Raji (cell line): ENCODE results near the gene HDAC4.

Experiments
- POLR2A ChIP-seq: IDR thresholded peaks from 2 replicates; pipeline ENCODE4 v1.6.1; 2011; ENCODE audit warnings: low read depth, low read length, control low read depth; ENCODE audit not compliant: insufficient read depth

HDAC4 gene

DNA sequence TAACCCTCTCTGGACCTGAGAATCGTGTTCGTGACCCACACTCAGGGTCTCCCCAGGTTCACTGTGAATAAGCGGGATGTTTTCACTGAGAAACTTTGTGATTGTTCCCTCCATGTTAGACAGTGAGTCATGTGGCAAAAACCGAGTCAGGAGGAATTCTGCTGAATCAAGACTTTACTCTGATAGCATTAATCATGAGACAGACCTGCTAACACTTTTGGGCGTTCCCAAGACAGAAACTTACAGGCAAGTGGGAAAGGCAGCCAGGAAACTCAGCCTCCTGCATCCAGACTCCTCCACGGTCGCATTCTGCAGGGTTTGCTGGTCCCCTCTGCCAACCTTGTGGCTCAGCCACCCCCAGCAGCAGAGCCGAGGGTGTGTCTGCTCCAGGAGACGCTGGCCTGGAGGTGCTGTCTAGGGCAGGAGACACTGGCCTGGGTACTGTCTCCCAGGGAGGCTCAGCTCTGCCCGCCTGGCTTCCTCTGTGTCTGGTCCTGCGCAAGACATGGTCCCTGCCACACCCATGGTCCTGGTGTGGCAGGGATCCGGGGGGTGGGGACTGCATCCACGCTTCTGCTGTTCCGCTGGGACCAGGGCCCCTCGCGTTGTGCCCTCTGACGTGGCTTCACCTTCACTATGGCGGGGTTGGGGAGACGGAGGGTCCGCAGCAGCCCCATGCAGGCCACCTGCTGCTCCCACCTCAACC, 375.6 kb downstream of the HDAC4 start:
- TF ChIP-seq POLR2A: no peak

DNA sequence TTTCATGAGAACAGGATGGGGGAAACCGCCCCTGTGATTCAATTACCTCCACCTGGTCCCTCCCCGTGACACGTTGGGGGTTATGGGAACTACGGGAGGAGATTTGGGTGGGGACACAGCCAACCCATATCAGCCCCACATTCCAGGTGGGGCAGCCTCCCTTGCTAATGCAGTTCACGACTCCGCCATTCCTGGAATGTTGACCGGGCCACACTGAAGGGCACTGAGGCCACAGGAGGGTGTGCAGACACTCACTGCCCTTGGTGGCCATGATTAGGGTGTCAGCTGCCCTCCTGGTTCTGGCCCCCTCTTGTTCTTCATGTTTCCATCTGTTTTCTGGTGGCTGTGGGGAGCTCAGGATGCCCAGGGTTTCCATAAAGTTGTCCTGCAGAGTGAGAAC, 376.6 kb downstream of the HDAC4 start:
- no peak for TF ChIP-seq POLR2A

DNA sequence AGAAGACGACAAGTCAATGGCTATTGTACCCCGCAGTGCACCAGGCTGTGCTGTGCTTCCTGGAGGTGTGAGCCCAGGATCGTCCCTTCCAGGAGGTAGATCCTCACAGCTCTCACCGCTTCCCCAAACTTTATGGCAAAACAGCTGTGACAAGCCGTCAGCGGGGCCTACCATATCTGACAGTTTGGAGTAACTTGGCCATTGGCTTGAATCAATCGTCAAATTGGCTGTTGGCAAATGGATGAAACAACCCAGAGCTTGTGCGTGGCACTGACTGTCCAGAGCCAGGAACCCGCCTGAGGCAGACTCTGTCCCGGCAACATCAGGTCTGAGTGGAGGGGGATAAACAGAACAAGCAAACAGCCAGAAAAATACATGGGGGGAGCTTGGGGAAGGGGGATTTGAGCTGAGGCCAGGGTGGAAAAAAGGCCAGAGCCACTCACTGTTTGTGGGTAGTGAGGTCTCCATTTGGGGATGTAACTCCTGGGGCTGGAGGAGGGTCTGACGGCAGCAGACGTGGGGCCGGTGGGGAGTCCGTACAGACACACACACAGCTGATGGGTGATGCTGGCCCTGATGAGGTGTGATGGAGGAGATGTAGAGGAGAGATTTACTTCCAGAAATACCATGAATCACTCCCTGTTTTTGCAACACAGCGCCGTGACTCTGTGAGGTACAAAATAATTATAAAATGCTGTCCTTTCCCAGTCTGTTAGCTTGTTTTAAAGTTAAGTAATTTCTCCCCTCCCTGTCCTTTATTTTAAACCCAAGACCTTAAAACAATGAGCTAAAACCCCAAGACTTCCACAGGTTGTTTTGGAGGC, 378.2 kb downstream of the HDAC4 start:
- TF ChIP-seq POLR2A: no peak

DNA sequence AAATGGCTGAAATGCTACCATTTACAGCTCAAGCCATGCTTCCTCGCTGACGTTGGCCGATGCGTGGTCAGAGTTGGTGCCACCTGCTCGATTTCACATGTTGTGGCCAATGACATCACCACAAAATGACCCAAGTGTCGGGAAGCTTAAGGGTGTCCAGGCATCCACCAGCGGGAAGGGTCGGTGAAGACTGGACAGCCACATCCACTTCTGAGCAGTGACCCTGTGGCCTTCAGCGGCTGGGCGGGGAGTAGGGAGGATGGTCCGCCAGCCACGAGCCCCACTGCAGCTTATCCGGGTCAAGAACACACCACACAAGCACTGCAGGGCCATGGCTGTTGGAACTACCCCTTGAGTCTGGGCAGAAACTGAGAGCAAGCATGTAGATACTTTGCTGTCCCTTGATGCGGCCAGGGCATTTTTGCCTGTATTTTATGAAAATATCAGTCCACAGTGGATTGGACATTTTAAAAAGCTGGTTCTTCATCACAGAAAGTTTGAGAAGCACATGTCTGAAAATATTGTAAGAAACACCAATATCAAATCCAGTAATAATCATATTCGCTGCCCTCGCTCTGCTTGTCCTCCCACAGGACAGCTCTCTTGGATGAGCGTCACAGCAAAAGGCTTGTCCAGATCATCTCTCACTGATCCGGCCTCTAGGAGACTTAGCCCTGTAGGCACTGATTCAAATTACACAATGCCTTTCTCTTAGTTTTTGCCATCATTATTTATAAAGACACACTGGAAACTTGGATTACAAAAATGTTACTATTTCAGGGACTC, 379.0 kb downstream of the HDAC4 start:
- TF ChIP-seq POLR2A: no peak

DNA sequence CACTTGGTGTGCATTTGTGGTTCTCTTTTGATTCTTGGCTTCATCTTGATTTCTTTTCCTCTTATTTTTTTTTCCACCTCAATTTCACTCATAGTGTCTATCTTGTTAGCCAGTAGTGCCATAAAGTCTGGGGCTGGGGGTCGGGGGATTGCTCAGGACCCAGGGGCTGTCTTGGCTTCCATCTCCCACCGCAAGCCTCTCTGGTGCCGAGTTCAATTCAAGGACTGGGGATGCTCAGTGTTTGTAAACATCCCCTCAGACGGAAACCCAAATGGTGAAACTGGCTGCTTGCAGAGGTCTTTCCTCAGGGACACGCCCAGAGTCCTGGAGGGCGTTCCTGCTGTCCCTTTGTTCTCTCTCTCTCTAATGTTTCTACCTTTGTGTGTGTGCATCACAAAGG, 379.6 kb downstream of the HDAC4 start:
- TF ChIP-seq POLR2A: no peak

DNA sequence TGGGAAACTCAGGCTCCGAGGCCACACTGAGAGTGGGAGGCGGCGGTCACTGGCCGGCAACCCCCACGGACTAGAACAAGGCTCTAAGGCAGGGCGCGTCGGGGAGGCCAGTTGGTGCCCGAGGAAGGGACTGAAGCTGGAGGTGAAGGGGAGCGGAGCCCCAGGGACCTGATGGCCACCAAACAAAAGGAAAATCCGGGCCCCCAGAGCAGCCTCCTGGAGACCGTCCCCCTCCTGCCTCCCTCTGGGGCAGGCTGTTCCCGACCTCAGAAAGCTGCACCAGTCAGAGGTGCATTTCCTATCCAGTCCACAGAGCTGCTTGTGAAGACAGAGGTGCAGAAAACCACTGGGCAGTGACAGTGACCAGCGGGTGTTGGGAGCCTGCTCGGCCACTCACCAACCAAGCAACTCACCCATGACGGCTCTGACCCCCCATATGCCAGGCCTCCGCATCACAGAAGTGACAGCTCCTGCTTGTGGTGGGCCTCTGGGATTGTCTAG, 380.2 kb downstream of the HDAC4 start:
- no peak for TF ChIP-seq POLR2A

DNA sequence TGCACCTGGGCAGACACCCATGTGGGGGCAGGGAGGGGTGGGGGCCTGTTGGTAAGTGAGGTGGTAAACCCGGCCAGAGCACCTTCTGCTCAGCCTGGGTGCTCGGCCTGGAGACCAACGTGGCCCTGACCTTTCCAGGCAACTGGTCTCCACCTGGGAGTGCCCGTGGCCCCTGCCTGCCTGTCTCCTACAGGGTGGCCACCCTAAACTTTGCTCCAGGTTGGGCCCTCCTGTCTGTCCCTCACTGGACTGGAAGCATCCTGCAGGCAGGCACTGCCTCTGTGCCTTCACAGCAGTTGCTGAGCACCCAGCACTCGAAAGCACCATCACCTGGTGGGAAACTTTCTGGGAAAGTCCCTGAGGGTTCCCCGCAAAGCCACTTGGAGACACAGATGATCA, 381.6 kb downstream of the HDAC4 start:
- no peak for TF ChIP-seq POLR2A

DNA sequence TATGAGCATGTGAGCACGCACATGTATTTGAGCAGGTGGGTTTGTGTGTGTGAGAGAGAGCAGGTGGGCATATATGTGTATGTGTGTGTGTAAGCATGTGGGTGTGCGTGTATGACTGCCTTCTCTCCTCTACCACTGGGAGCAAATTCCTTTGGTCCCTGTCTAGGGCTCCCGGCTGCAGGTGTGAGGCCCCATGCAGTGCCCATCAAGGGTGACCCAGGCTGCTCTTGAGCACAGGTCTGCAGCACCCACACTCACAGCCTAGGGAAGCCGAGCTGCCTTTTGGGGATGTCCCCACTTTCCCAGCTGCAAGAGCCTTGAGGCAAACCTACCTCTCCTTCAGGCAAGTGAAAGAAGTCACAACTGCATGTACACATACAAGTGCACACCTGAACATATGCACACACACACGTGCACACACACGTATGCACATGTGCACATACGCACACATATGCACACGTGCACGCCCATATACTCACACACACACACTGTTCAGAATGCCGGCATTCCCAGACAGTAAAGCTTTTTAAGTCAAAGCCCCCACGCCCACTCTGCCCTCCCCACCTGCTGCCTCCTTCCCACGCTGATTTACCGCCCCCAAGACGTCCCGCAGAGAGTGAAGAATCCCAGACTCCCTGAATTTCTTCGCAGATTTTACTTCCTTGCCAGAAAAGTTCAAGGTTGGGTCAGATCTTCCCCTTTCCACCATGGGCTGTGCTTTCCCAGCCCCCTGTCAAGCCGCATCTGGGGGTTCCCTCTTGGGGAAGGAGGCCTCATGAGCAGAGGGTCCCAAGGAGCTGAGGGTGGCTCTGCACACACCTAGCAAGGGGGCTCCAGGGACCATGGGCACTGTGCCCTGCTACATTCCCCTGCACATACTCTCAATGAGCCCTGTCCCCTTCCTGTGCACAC, 382.3 kb downstream of the HDAC4 start:
- TF ChIP-seq POLR2A: no peak

DNA sequence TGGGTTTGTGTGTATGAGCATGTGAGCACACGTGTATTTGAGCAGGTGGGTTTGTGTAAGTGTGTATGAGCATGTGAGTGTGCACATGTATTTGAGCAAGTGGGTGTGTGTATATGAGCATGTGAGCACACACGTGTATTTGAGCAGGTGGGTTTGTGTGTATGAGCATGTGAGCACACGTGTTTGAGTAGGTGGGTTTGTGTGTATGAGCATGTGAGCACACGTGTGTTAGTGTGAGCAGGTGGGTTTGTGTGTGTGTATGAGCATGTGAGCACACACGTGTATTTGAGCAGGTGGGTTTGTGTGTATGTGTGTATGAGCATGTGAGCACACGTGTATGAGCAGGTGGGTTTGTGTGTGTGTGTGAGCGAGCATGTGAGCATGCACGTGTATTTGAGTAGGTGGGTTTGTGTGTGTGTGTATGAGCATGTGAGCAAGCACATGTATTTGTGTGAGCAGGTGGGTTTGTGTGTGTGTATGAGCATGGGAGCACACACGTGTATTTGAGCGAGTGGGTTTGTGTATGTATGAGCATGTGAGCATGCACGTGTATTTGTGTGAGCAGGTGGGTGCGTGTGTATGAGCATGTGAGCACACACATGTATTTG, 383.2 kb downstream of the HDAC4 start:
- no peak for TF ChIP-seq POLR2A

DNA sequence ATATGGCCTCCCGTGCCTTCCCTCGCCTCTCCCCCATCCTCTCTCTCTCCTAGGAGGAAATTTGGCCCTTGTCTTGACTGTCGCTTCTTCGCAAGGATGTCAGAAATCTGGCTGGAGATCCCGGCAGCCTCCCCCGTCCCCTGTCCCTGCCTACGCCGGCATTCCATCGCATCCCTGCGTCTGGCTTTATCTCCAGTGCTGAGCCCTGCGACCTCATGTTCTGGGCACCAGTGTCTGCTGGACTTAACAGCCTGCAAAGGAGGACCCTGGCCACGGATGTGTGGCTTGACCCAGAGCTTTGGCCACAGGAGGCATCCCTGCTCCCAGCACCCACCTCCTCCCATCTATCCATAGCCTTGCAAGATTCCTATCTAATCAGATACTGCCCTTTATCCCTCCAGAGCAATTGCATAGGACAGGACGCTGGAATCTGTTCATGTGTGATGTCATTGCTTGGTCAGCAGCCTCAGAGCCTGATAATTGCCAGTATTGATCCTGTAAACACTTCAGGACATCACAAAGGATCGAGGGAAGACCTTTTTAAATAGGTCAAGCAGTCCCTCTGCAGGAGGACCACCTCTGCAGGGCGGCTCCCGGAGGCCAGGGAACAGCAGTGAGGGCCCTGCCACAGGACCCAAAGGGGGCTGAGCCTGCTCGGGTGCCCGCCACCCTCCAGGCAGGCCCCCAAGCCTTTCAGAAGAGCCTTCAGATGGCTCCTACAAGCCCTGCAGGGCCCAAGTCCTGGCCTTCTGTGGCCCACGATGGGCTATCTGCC, 384.7 kb downstream of the HDAC4 start:
- TF ChIP-seq POLR2A: no peak

DNA sequence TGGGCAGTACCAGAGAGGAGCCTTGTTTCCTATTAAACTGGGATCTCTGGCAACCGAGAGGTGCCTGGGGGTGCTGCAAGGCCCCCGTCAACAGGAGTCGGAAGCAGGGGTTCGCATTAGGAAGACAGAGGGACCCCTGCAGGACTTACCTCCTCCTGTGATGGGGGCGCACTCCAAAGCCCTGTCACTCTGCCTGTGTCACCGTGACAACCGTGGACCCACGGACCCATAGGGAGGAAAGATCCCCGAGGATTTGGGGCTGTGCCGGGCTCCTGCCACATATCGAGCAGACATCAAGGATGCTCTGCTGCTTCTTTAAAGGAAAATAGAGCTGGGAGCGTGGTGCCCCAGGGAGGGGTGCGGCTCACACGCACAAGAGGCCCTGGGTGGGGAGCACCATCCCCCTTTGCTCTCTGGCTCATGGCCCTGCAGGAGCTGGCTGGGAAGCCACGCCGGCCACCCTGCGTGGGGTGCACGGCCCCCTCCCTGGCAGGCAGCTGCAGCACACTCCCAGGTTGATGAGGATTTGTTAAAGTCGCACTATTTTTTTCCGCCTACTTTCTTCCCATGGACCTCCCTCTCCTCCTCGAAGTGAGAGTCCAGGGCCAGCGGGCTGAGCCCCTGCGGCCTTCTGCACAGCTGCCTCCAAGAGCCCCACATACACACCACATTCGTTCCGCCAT, 385.5 kb downstream of the HDAC4 start:
- TF ChIP-seq POLR2A: no peak

DNA sequence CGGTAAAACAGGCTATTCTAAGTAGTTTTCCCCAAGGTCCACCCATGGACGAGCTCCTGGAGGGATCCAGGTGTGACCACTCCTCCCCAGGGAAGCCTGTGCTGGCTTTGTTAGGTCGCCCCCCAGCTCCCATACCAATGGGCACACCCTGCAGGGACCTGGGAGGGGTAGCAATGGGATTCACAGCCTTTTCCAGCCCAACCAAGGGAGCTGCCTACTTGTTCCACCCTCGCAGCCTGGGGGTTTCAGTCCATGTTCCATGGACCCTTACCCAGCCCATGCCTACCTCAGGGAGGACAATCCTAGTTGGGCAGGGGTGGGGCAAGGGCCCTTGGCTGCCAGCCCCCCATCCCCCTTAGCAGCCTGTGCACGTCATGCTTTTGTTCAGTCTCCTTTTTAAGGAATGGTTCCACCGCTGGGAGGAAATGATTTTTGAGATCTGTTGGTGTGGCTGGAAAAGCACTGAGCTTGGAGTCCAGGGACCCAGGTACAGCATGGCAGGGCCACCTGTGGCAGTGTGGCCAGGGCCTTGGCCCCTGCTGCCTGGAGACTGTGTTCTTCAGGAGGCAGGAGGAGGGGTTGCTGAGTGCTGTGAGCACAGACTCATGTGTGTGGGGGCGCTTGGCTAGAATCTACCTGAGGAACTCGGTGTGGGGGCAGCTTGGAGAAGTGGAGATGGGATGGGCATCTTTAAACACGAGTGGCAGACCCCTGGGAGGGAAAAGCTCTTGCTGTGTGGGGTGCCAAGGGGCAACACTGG, 386.2 kb downstream of the HDAC4 start:
- no peak for TF ChIP-seq POLR2A
